ENCODE results near the gene ZNF157.

DNA sequence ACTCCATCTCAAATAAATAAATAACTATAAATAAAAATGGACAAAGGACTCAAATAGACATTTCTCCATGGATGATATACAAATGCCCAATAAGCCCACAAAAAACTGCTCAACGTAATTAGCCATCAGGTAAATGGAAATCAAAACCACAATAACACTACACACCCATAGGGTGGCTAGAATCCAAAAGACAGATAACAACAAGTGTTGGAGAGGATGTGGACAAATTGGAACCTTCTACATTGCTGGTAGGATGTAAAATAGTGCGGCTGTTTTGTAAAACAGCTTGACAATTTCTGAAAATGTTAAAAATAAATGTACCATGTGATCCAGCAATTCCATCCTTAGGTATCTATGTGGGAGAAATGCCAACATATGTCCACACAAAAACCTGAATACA, 52.1 kb downstream of the ZNF157 start:
- TF ChIP-seq POLR2A (IDR thresholded peaks at IDR 0.05; ENCODE audit: low read length) (no peak), GATA1 (IDR thresholded peaks at IDR 0.05; ENCODE audit: low read depth, low read length) (no peak)
